Mesenchymal stem cell (in vitro differentiated cells and primary cell): Measurements from ENCODE around the gene ATP6V0B.

ENCODE experiments used
- DNase-seq: peaks from one replicate; pipeline ENCODE4 v3.0.0-alpha.2; 2013
- H2AFZ ChIP-seq: one replicate; pipeline ENCODE4 v1.6.1; 2013; ENCODE audit warnings: low read depth, mild to moderate bottlenecking, control low read depth, inconsistent platforms, low read length, moderate library complexity
- H2AK5ac ChIP-seq: 2 replicates; pipeline ENCODE4 v1.6.1; 2013; ENCODE audit warnings: low read length, moderate library complexity, mild to moderate bottlenecking, inconsistent platforms; ENCODE audit not compliant: severe bottlenecking
- H2BK120ac ChIP-seq: one replicate; pipeline ENCODE4 v1.6.1; 2013; ENCODE audit warnings: low read depth, mild to moderate bottlenecking, inconsistent platforms, low read length, moderate library complexity
- H2BK12ac ChIP-seq, 2 experiments: one replicate each; pipeline ENCODE4 v1.6.1; 2013; ENCODE audit warnings: inconsistent platforms in 2 of 2, low read length in 2 of 2, mild to moderate bottlenecking in 2 of 2, moderate library complexity in 2 of 2, control low read depth in 1 of 2
- H2BK15ac ChIP-seq: one replicate; pipeline ENCODE4 v1.6.1; 2013; ENCODE audit warnings: mild to moderate bottlenecking, low read depth, inconsistent platforms; ENCODE audit not compliant: poor library complexity, severe bottlenecking
- H2BK5ac ChIP-seq: 2 replicates; pipeline ENCODE4 v1.6.1; 2013; ENCODE audit warnings: low read depth, mild to moderate bottlenecking, low read length, control low read depth, inconsistent platforms; ENCODE audit not compliant: poor library complexity, severe bottlenecking
- H3K14ac ChIP-seq, 2 experiments: one replicate each; pipeline ENCODE4 v1.6.1; 2013; ENCODE audit warnings: inconsistent platforms in 2 of 2, low read length in 2 of 2, control low read depth in 1 of 2, mild to moderate bottlenecking in 1 of 2, moderate library complexity in 1 of 2
- H3K18ac ChIP-seq, 2 experiments: one replicate each; pipeline ENCODE4 v1.6.1; 2013; ENCODE audit warnings: inconsistent platforms in 2 of 2, low read length in 2 of 2, control low read depth in 1 of 2, low read depth in 1 of 2, mild to moderate bottlenecking in 1 of 2
- H3K23ac ChIP-seq, 2 experiments: one replicate each; pipeline ENCODE4 v1.6.1; 2013; ENCODE audit warnings: inconsistent platforms in 2 of 2, low read length in 2 of 2, mild to moderate bottlenecking in 2 of 2, moderate library complexity in 2 of 2, control low read depth in 1 of 2
- H3K27ac ChIP-seq: 2 replicates; pipeline ENCODE4 v1.5.1; 2013; ENCODE audit warnings: mild to moderate bottlenecking, moderate library complexity, low read length, control low read depth, inconsistent platforms; ENCODE audit not compliant: poor library complexity, severe bottlenecking
- H3K27me3 ChIP-seq, 2 experiments: 2 replicates each; pipeline versions ENCODE4 v1.6.1 to v1.7.0; 2013; ENCODE audit warnings: low read length in 2 of 2, mild to moderate bottlenecking in 2 of 2, moderate library complexity in 2 of 2, control low read depth in 1 of 2, inconsistent platforms in 1 of 2; ENCODE audit not compliant: control insufficient read depth in 1 of 2, insufficient read depth in 1 of 2
- H3K36me3 ChIP-seq, 2 experiments: 2 replicates each; pipeline versions ENCODE4 v1.6.1 to v1.7.0; 2013; ENCODE audit warnings: low read length in 2 of 2, control low read depth in 1 of 2, inconsistent platforms in 1 of 2, low read depth in 1 of 2, mild to moderate bottlenecking in 1 of 2; ENCODE audit not compliant: insufficient read depth in 2 of 2, control insufficient read depth in 1 of 2
- H3K4ac ChIP-seq, 2 experiments: one replicate each; pipeline ENCODE4 v1.6.1; 2013; ENCODE audit warnings: inconsistent platforms in 2 of 2, low read length in 2 of 2, mild to moderate bottlenecking in 2 of 2, moderate library complexity in 2 of 2, control low read depth in 1 of 2, low read depth in 1 of 2
- H3K4me1 ChIP-seq: 2 replicates; pipeline ENCODE4 v1.6.1; 2013; ENCODE audit warnings: low read depth, low read length, control low read depth; ENCODE audit not compliant: control insufficient read depth, insufficient read depth
- H3K4me2 ChIP-seq: 2 replicates; pipeline ENCODE4 v1.6.1; 2013; ENCODE audit warnings: low read length, mild to moderate bottlenecking, inconsistent platforms; ENCODE audit not compliant: poor library complexity, severe bottlenecking
- H3K4me3 ChIP-seq, 2 experiments: 2 replicates each; pipeline versions ENCODE4 v1.5.1 to v1.7.0; 2013; ENCODE audit warnings: low read length in 2 of 2, mild to moderate bottlenecking in 2 of 2, control low read depth in 1 of 2, low read depth in 1 of 2; ENCODE audit not compliant: insufficient read depth in 1 of 2
- H3K79me1 ChIP-seq: replicated peaks from 2 replicates; pipeline ENCODE4 v1.6.1; 2013; ENCODE audit warnings: mild to moderate bottlenecking, control low read depth, low read length, inconsistent platforms; ENCODE audit not compliant: poor library complexity, severe bottlenecking
- H3K9ac ChIP-seq: 2 replicates; pipeline ENCODE4 v1.7.0; 2013; ENCODE audit warnings: mild to moderate bottlenecking, low read length, moderate library complexity
- H3K9me3 ChIP-seq: 2 replicates; pipeline ENCODE4 v1.7.0; 2013; ENCODE audit warnings: mild to moderate bottlenecking, low read length; ENCODE audit not compliant: control insufficient read depth
- H4K8ac ChIP-seq: one replicate; pipeline ENCODE4 v1.6.1; 2013; ENCODE audit warnings: inconsistent platforms, mild to moderate bottlenecking, low read length, moderate library complexity
- H4K91ac ChIP-seq: one replicate; pipeline ENCODE4 v1.6.1; 2013; ENCODE audit warnings: mild to moderate bottlenecking, low read length, inconsistent platforms
- WGBS: methylation state at CpG from one replicate; pipeline ENCODE4 v1.1.7; 2013; ENCODE audit warnings: mixed read lengths; 5-methylcytosine and 5-hydroxymethylcytosine counted together

Gene ATP6V0B

DNA sequence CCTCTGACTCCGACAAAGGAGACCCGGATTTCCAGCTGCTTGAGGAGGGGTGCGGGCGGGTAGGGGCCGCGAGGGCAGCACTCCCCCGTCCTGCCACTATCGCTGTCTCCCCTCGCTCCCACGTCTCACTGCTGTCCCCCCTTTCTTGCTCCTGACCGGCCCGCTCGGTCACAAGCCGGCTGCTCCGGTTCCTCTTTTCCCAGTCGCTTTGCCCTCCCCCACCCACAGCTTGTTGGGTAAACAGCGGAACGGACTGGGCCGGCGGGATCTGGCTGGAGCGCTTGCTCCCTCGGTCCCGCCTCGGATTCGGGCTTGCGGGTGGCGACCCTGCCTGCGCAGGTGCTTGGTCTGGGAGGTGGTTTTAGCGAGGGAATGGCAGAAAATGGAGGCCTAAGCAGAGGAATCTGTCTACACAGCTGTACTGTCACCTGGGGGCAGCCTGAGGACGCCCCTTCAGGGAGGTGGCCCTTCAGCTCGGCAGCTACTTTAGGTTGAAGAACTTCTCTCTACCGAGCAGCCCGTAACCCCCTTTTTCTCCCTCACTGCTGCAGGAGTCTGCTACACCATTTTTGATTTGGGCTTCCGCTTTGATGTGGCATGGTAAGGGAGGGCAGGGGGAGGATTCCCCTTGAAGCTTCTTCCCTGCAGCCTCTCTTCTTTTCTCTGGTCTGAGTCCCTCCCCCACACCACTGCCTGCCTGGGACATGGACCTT, 645 bp downstream of the ATP6V0B start:
- no peak overlapping the region for H2BK5ac ChIP-seq
- peak overlapping the region; percentile 92 for H4K91ac ChIP-seq
- H3K36me3 ChIP-seq: peaks cover 46 to 50% of the 10 kb centered on the region in 2 experiments
- H3K79me1 ChIP-seq: peaks cover 42% of the 10 kb centered on the region
- peak overlapping the region in 1 of 2 experiments; percentile 85 for H3K4ac ChIP-seq
- peak overlapping the region; percentile 5 for H2AFZ ChIP-seq
- peak overlapping the region; percentile 74 for H2BK120ac ChIP-seq
- peak overlapping the region; percentile 39 for H2BK15ac ChIP-seq
- H3K4me3 ChIP-seq: peak overlapping the region; percentile 97 to 98
- no peaks in the 10 kb centered on the region for H3K9me3 ChIP-seq
- H2AK5ac ChIP-seq: no peak overlapping the region
- WGBS: 3% methylated on average over 27 of the region's 34 CpGs
- H4K8ac ChIP-seq: no peak overlapping the region
- H3K9ac ChIP-seq: peak overlapping the region; percentile 96
- peak; percentile 50 for DNase-seq
- peaks cover 46% of the 10 kb centered on the region for H3K4me1 ChIP-seq
- H3K14ac ChIP-seq: peak overlapping the region in 1 of 2 experiments; percentile 92
- no peak overlapping the region for H2BK12ac ChIP-seq
- no peaks in the 10 kb centered on the region for H3K27me3 ChIP-seq
- peak overlapping the region; percentile 27 for H3K27ac ChIP-seq
- H3K23ac ChIP-seq: peak overlapping the region in 1 of 2 experiments; percentile 99
- peak overlapping the region; percentile 85 to 94 for H3K18ac ChIP-seq
- peak overlapping the region; percentile 88 for H3K4me2 ChIP-seq

DNA sequence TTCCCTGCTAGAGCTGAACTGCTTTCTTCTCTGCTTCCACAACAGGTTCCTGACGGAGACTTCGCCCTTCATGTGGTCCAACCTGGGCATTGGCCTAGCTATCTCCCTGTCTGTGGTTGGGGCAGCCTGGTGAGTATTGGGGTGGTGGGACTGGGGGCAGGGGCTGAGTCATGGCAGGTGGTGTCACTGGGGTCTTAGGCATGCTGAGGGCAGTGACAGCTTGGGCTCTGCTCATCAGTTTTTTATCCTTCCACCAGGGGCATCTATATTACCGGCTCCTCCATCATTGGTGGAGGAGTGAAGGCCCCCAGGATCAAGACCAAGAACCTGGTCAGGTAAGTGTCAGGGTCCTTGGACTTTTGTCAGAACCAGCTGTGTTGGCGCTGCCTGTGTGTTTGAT, 1.3 kb downstream of the ATP6V0B start:
- Histone ChIP-seq H3K4me3 (peak overlapping the region; percentile 97 to 98), H2AK5ac (no peak overlapping the region), H3K14ac (peak overlapping the region in 1 of 2 experiments; percentile 62), H4K8ac (no peak overlapping the region), H2BK120ac (no peak overlapping the region), H3K27me3 (no peaks in the 10 kb centered on the region), H3K4me2 (peak overlapping the region; percentile 88), H3K79me1 (peaks cover 38% of the 10 kb centered on the region), H2BK5ac (no peak overlapping the region), H3K27ac (no peak overlapping the region), H2BK12ac (no peak overlapping the region), H3K23ac (no peak overlapping the region), H2BK15ac (no peak overlapping the region), H3K36me3 (peaks cover 46 to 49% of the 10 kb centered on the region in 2 experiments), H3K9me3 (no peaks in the 10 kb centered on the region), H4K91ac (no peak overlapping the region), H3K18ac (no peak overlapping the region), H2AFZ (no peak overlapping the region), H3K9ac (peak overlapping the region; percentile 96), H3K4me1 (peaks cover 47% of the 10 kb centered on the region), H3K4ac (no peak overlapping the region)
- DNase-seq: no peak
- WGBS: 89% methylated on average over 4 of the region's 4 CpGs

DNA sequence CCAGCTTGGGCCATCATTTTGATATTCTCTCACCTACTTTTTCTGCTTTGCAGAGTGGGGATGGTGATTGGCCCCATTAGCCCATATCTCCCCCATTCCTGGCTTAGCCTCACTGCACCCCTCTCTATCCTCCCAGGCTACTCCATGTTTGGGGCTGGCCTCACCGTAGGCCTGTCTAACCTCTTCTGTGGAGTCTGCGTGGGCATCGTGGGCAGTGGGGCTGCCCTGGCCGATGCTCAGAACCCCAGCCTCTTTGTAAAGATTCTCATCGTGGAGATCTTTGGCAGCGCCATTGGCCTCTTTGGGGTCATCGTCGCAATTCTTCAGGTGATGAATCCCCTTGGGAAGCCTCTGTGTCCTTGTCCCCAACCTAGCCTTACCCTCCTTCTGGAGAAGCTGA, 2.1 kb downstream of the ATP6V0B start:
- Histone ChIP-seq H2AFZ (no peak overlapping the region), H2BK15ac (no peak overlapping the region), H4K91ac (no peak overlapping the region), H3K23ac (no peak overlapping the region), H3K18ac (no peak overlapping the region), H4K8ac (no peak overlapping the region), H3K9ac (peak overlapping the region; percentile 34), H2BK5ac (no peak overlapping the region), H3K4me3 (no peak overlapping the region), H2BK12ac (no peak overlapping the region), H3K4me2 (no peak overlapping the region), H2AK5ac (no peak overlapping the region), H3K27me3 (no peaks in the 10 kb centered on the region), H3K4ac (no peak overlapping the region), H3K36me3 (peaks cover 46 to 49% of the 10 kb centered on the region in 2 experiments), H2BK120ac (no peak overlapping the region), H3K79me1 (peaks cover 39% of the 10 kb centered on the region), H3K14ac (no peak overlapping the region), H3K9me3 (no peaks in the 10 kb centered on the region), H3K27ac (no peak overlapping the region), H3K4me1 (peaks cover 54% of the 10 kb centered on the region)
- no peak for DNase-seq
- WGBS: 96% methylated on average over 8 of the region's 8 CpGs

DNA sequence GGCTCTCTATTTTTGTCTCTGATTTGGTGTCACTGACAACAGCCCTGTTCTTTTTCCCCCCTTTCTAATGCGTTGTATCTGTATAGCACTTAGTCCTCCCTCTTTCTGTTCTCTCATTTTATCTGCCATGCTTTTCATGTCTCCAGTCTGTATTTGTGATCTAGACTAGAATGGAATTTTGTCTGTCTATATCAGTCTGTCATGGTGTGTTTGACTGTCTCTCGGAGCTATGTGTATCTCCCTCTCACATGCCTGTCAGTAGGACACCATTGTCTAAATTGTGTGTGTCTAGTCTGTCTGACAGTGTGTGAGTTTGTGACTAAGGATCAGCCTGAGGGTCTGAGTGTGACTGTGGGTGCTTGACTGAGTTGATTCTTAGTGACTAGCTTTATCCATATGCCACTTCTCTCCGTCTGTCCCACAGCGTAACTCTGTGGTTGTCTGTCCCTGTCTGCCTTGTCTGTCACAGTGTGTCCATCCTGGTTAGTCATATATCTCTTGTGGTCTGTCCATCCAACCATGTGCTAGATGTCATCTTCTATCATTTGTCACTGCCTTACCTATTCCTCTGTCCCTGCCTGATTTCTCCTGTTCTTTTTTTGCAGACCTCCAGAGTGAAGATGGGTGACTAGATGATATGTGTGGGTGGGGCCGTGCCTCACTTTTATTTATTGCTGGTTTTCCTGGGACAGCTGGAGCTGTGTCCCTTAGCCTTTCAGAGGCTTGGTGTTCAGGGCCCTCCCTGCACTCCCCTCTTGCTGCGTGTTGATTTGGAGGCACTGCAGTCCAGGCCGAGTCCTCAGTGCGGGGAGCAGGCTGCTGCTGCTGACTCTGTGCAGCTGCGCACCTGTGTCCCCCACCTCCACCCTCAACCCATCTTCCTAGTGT, 2.9 kb downstream of the ATP6V0B start:
- no peak for DNase-seq
- no peak overlapping the region for H3K14ac ChIP-seq
- H3K79me1 ChIP-seq: peaks cover 43% of the 10 kb centered on the region
- no peak overlapping the region for H2AK5ac ChIP-seq
- no peak overlapping the region for H3K4me2 ChIP-seq
- H2BK120ac ChIP-seq: no peak overlapping the region
- H2BK12ac ChIP-seq: no peak overlapping the region
- no peak overlapping the region for H2BK5ac ChIP-seq
- no peak overlapping the region for H4K91ac ChIP-seq
- no peak overlapping the region for H2BK15ac ChIP-seq
- no peak overlapping the region for H4K8ac ChIP-seq
- no peak overlapping the region for H2AFZ ChIP-seq
- no peaks in the 10 kb centered on the region for H3K27me3 ChIP-seq
- H3K18ac ChIP-seq: no peak overlapping the region
- no peak overlapping the region for H3K27ac ChIP-seq
- no peaks in the 10 kb centered on the region for H3K9me3 ChIP-seq
- H3K9ac ChIP-seq: peak overlapping the region; percentile 34
- H3K4me3 ChIP-seq: peak overlapping the region; percentile 15 to 16
- H3K4me1 ChIP-seq: peaks cover 57% of the 10 kb centered on the region
- no peak overlapping the region for H3K23ac ChIP-seq
- no peak overlapping the region for H3K4ac ChIP-seq
- H3K36me3 ChIP-seq: peaks cover 44 to 46% of the 10 kb centered on the region in 2 experiments
- WGBS: 87% methylated on average over 7 of the region's 9 CpGs
